Measurements from ENCODE around the gene PRSS56.

GRCh38 chr2:232533944-232534710 is 13.9 kb downstream of the PRSS56 start:
- TF ChIP-seq ZNF121 (CRISPR knock-in tag; IDR thresholded peaks at IDR 0.05): no peak
- no peak for TF ChIP-seq TAF1 (CRISPR knock-in tag; IDR thresholded peaks at IDR 0.05)
- TF ChIP-seq CHD2 (IDR thresholded peaks at IDR 0.05; ENCODE audit: low read depth, low read length): no peak
- no peak for TF ChIP-seq EP300 (IDR thresholded peaks at IDR 0.05; ENCODE audit: low read depth in 2 of 2, low read length in 2 of 2)
- no peak for TF ChIP-seq EP300 (CRISPR knock-in tag; IDR thresholded peaks at IDR 0.05; ENCODE audit: borderline replicate concordance)
- TF ChIP-seq, protein P1, sequence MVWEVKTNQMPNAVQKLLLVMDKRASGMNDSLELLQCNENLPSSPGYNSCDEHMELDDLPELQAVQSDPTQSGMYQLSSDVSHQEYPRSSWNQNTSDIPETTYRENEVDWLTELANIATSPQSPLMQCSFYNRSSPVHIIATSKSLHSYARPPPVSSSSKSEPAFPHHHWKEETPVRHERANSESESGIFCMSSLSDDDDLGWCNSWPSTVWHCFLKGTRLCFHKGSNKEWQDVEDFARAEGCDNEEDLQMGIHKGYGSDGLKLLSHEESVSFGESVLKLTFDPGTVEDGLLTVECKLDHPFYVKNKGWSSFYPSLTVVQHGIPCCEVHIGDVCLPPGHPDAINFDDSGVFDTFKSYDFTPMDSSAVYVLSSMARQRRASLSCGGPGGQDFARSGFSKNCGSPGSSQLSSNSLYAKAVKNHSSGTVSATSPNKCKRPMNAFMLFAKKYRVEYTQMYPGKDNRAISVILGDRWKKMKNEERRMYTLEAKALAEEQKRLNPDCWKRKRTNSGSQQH (CRISPR knock-in tag; IDR thresholded peaks at IDR 0.05; ENCODE audit: low read depth): no peak
- no peak for TF ChIP-seq RARA (CRISPR knock-in tag; IDR thresholded peaks at IDR 0.05)
- TF ChIP-seq YY1 (IDR thresholded peaks at IDR 0.05; ENCODE audit: insufficient read depth, insufficient replicate concordance, low read depth, low read length): no peak
- no peak for TF ChIP-seq SATB2 (CRISPR knock-in tag; IDR thresholded peaks at IDR 0.05)
- TF ChIP-seq TCF12 (IDR thresholded peaks at IDR 0.05): no peak
- TF ChIP-seq TCF12 (CRISPR knock-in tag; IDR thresholded peaks at IDR 0.05): no peak
- TF ChIP-seq HNF1B (CRISPR knock-in tag; IDR thresholded peaks at IDR 0.05): no peak
- TF ChIP-seq CENPT (CRISPR knock-in tag; IDR thresholded peaks at IDR 0.05; ENCODE audit: low read depth): no peak
- no peak for TF ChIP-seq AFF4 (CRISPR knock-in tag; IDR thresholded peaks at IDR 0.05)
- TF ChIP-seq RBFOX2 (IDR thresholded peaks at IDR 0.05; ENCODE audit: low read depth, low read length): no peak

Data from HepG2 (cell line).